Hepatocyte (in vitro differentiated cells): ENCODE results near the gene CNTNAP2. TPM values are rescaled to one million over a fixed set of nuclear protein-coding genes. Genes with fewer than 3 reads are reported as not detected.

Source experiments
- DNase-seq: peaks from one replicate; pipeline ENCODE4 v3.0.0-alpha.2; 2016; ENCODE audit warnings: low spot score
- H2AFZ ChIP-seq: fragments of 200-600 bp; sonication (generic); 2 replicates; pipeline ENCODE4 v1.6.0; 2016; ENCODE audit warnings: antibody characterized with exemption, mild to moderate bottlenecking
- H3K27ac ChIP-seq: fragments of 200-600 bp; sonication (generic); 2 replicates; pipeline ENCODE4 v1.5.1; 2016; ENCODE audit warnings: mild to moderate bottlenecking
- H3K27me3 ChIP-seq: fragments of 200-600 bp; sonication (generic); 2 replicates; pipeline ENCODE4 v1.6.1; 2016
- H3K36me3 ChIP-seq: fragments of 200-600 bp; sonication (generic); replicated peaks from 2 replicates; pipeline ENCODE4 v1.5.1; 2016; ENCODE audit warnings: low read depth; ENCODE audit not compliant: insufficient read depth
- H3K4me1 ChIP-seq: fragments of 200-600 bp; sonication (generic); 2 replicates; pipeline ENCODE4 v1.5.1; 2016; ENCODE audit warnings: mild to moderate bottlenecking, moderate library complexity; ENCODE audit not compliant: insufficient read depth
- H3K4me2 ChIP-seq: fragments of 200-600 bp; sonication (generic); 2 replicates; pipeline ENCODE4 v1.6.0; 2016
- H3K4me3 ChIP-seq: fragments of 200-600 bp; sonication (generic); 2 replicates; pipeline ENCODE4 v1.5.1; 2016; ENCODE audit warnings: mild to moderate bottlenecking
- H3K79me2 ChIP-seq: fragments of 200-600 bp; sonication (generic); 2 replicates; pipeline ENCODE4 v1.6.0; 2017; ENCODE audit warnings: mild to moderate bottlenecking
- H3K9me2 ChIP-seq: fragments of 200-600 bp; sonication (generic); replicated peaks from 2 replicates; pipeline ENCODE4 v1.6.0; 2017; ENCODE audit warnings: mild to moderate bottlenecking; ENCODE audit not compliant: insufficient read depth
- H3K9me3 ChIP-seq: fragments of 200-600 bp; sonication (generic); 2 replicates; pipeline ENCODE4 v1.5.1; 2016; ENCODE audit warnings: low read depth, mild to moderate bottlenecking
- H4K20me1 ChIP-seq: fragments of 200-600 bp; sonication (generic); 2 replicates; pipeline ENCODE4 v1.6.0; 2016; ENCODE audit warnings: mild to moderate bottlenecking; ENCODE audit not compliant: insufficient read depth, poor library complexity, severe bottlenecking
- EZH2 ChIP-seq: fragments of 200-600 bp; sonication (generic); IDR thresholded peaks from 2 replicates; pipeline ENCODE4 v1.6.1; 2016; ENCODE audit warnings: antibody characterized with exemption, mild to moderate bottlenecking, borderline replicate concordance
- EZH2phosphoT487 ChIP-seq: fragments of 200-600 bp; sonication (generic); IDR thresholded peaks from one replicate; pipeline ENCODE4 v1.6.1; 2018; ENCODE audit warnings: antibody characterized with exemption, mild to moderate bottlenecking, low read depth, moderate library complexity; ENCODE audit not compliant: unreplicated experiment, severe bottlenecking
- WGBS: methylation state at CpG from one replicate; pipeline ENCODE4 v1.1.6; 2016; ENCODE audit warnings: low lambda C conversion rate; ENCODE audit errors: missing lambda C conversion rate; 5-methylcytosine and 5-hydroxymethylcytosine counted together
- polyA plus RNA-seq: library from polyadenylated mRNA; unstranded; fragments of >200 nt; fragmentation: Nextera tagmentation; extraction: Ambion mirVana; gene quantifications from 2 replicates; pipeline ENCODE4 v1.2.1, GENCODE V29; 2016
- total RNA-seq: library from RNA; depleted of rRNA; stranded (reverse); fragments of >200 nt; gene quantifications from 2 replicates; pipeline ENCODE4 v1.2.3, GENCODE V29; 2014
- TF ChIP-seq, protein P1 (sequence below): fragments of 200-600 bp; sonication (generic); IDR thresholded peaks from 2 replicates; pipeline ENCODE4 v1.5.1; 2016; ENCODE audit warnings: antibody characterized with exemption, mild to moderate bottlenecking; ENCODE audit not compliant: poor library complexity

The CNTNAP2 gene
- total and polyA plus RNA-seq, 2 experiments from 2014 or later: 7.5 to 14.7 TPM

DNA sequence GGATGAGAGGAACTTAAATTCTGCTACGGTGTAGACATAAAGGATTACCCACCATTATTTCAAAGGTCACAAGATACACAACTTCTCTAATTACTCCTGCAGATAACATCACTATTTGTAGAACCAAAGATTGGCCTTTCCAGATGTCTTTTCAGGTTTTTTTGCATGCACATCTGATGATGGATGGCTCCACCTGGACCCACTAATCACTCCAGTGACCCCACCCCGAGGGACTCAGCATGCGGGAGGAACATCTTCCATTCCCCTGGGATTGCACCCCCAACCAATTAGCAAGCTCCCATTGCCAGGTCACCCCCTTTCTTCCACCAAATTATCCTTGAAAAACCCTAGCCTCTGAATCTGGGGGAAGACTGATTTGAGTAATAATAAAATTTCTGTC lies 608.9 kb downstream of the CNTNAP2 start:
- Histone ChIP-seq H3K27ac (no peak overlapping the region), H4K20me1 (no peaks in the 10 kb centered on the region), H3K36me3 (no peaks in the 10 kb centered on the region), H3K9me3 (no peaks in the 10 kb centered on the region), H3K79me2 (no peaks in the 10 kb centered on the region), H3K4me3 (no peak overlapping the region), H2AFZ (no peak overlapping the region), H3K27me3 (no peaks in the 10 kb centered on the region), H3K4me2 (no peak overlapping the region), H3K4me1 (no peaks in the 10 kb centered on the region), H3K9me2 (no peaks in the 10 kb centered on the region)
- no peak for DNase-seq
- TF ChIP-seq, protein P1, sequence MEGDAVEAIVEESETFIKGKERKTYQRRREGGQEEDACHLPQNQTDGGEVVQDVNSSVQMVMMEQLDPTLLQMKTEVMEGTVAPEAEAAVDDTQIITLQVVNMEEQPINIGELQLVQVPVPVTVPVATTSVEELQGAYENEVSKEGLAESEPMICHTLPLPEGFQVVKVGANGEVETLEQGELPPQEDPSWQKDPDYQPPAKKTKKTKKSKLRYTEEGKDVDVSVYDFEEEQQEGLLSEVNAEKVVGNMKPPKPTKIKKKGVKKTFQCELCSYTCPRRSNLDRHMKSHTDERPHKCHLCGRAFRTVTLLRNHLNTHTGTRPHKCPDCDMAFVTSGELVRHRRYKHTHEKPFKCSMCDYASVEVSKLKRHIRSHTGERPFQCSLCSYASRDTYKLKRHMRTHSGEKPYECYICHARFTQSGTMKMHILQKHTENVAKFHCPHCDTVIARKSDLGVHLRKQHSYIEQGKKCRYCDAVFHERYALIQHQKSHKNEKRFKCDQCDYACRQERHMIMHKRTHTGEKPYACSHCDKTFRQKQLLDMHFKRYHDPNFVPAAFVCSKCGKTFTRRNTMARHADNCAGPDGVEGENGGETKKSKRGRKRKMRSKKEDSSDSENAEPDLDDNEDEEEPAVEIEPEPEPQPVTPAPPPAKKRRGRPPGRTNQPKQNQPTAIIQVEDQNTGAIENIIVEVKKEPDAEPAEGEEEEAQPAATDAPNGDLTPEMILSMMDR: no peak
- TF ChIP-seq EZH2 (no peak), EZH2phosphoT487 (no peak)
- 71% methylated on average over 3 of the region's 3 CpGs for WGBS

DNA sequence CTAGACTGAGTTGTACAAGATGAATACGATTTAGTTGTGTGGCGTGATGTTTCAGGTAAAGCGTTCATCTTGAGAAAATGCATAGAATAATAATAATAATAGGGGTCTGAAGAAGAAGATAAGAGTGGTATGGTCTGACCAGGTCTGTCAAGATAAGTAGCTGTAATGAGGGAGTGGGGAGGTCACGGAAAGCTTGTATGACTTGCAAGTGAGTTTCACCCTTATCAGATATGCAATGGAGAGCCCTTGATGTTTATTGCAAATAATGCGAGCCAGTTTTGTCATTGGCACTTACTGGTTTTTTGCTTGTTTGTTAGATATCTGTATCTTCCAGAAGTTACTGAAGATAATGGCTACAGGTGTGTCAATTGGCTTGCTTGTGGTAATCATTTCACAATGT lies 611.5 kb downstream of the CNTNAP2 start:
- Histone ChIP-seq H2AFZ (no peak overlapping the region), H3K4me1 (no peaks in the 10 kb centered on the region), H3K27me3 (no peaks in the 10 kb centered on the region), H3K4me2 (no peak overlapping the region), H3K4me3 (no peak overlapping the region), H3K27ac (no peak overlapping the region), H3K36me3 (no peaks in the 10 kb centered on the region), H4K20me1 (no peaks in the 10 kb centered on the region), H3K79me2 (no peaks in the 10 kb centered on the region), H3K9me2 (no peaks in the 10 kb centered on the region), H3K9me3 (no peaks in the 10 kb centered on the region)
- DNase-seq: no peak
- TF ChIP-seq, protein P1: no peak
- TF ChIP-seq EZH2phosphoT487: no peak
- no peak for TF ChIP-seq EZH2
- 88% methylated on average over 5 of the region's 5 CpGs for WGBS

DNA sequence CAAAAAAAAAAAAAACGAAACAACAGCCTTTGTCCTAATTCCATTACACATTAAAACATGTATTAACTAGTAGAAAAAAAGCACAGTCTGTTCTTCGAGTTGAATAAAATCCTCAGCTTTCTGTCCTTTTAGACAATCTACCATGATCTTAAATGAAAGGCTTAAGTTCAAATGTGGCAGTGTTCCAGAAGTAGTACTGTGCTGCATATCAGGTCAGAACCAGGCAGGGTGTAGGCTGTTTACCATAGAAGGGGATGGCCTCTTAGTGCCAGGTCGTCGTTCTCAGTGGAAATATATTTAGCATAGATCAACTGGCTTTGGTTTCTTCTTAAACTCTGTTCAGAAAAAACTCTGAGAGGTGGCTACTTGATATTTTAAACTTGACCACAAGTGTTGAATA lies 612.0 kb downstream of the CNTNAP2 start:
- no peak overlapping the region for H2AFZ ChIP-seq
- no peaks in the 10 kb centered on the region for H3K9me3 ChIP-seq
- no peak for DNase-seq
- H3K27me3 ChIP-seq: no peaks in the 10 kb centered on the region
- H3K9me2 ChIP-seq: no peaks in the 10 kb centered on the region
- H3K4me1 ChIP-seq: no peaks in the 10 kb centered on the region
- TF ChIP-seq, protein P1: no peak
- TF ChIP-seq EZH2: no peak
- H3K36me3 ChIP-seq: no peaks in the 10 kb centered on the region
- WGBS: 80% methylated on average over 4 of the region's 4 CpGs
- H4K20me1 ChIP-seq: no peaks in the 10 kb centered on the region
- no peak overlapping the region for H3K27ac ChIP-seq
- no peaks in the 10 kb centered on the region for H3K79me2 ChIP-seq
- no peak overlapping the region for H3K4me3 ChIP-seq
- no peak overlapping the region for H3K4me2 ChIP-seq

DNA sequence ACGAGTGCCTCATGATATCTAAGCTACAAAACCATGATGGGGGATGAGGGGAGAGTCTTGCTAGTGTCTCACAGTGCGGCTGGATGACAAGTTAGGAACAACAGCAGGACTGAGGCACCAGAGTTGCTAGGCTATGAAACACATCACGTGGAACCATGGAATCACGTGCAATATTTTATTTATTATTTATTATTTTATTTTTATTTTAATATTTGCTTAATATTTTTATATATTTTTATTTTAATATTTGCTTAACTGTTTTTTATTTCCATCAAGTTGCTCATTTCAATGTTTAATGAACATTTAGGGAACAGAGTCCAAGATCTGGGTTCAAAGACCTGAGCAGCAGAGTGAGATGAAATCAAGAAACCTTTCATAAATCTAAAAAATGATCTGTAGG lies 614.6 kb downstream of the CNTNAP2 start:
- Histone ChIP-seq H3K36me3 (no peaks in the 10 kb centered on the region), H3K27me3 (no peaks in the 10 kb centered on the region), H3K9me3 (no peaks in the 10 kb centered on the region), H3K79me2 (no peaks in the 10 kb centered on the region), H4K20me1 (no peaks in the 10 kb centered on the region), H3K27ac (no peak overlapping the region), H3K4me3 (no peak overlapping the region), H3K4me2 (no peak overlapping the region), H3K9me2 (no peaks in the 10 kb centered on the region), H3K4me1 (no peaks in the 10 kb centered on the region), H2AFZ (no peak overlapping the region)
- TF ChIP-seq EZH2phosphoT487 (no peak), EZH2 (no peak)
- TF ChIP-seq, protein P1: no peak
- no peak for DNase-seq
- 85% methylated on average over 4 of the region's 4 CpGs for WGBS
